ENCODE results near the gene ATG5.

Gene ATG5

DNA sequence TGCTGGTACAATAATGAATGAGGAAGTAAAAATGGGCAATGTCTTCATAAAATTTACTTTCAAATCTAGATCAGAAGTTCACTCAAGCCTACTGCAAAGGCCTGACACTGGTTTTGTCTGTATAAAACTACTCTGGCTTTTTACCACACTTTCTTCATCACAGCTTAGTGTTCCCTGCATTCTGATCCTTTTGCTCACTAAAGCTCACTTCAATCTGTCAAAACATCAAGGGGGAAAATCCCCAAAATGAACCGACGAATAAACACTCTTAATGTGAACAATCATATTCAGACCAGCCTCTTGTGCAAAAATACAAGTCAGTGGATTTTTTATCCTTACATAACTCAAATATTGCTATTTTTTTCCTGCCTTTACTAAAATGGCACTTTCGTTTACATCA is 140.9 kb downstream of the ATG5 start:
- Mint-ChIP-seq H3K36me3 (ENCODE audit: low read depth) (peaks cover 10% of the 10 kb centered on the region), H3K9me3 (no peaks in the 10 kb centered on the region), H3K27ac (no peak overlapping the region), H3K27me3 (no peaks in the 10 kb centered on the region), H3K4me3 (no peak overlapping the region), H3K4me1 (ENCODE audit: low read depth) (peaks cover 4% of the 10 kb centered on the region)
- intact Hi-C loops (cut with micrococcal nuclease): no loop called here

DNA sequence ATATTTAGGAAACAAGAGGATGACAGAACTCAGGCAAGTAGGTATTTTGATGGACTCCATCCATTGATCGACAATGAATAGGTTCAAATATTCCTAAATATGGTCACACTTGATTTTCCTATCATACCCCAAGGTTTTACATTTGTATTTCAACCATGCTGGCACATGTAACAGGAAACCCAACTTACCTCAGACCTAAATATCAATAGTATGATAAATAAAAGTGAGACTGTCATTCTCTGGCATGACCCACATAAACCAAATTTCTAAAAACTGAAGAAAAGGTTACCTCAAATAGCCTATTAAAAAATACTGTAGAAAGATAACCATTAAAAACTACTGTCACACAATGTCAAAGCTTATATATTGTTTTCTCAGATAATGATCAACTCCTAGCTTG is 142.1 kb downstream of the ATG5 start:
- intact Hi-C loops (cut with micrococcal nuclease): no loop called here
- no peaks in the 10 kb centered on the region for H3K27me3 Mint-ChIP-seq
- H3K27ac Mint-ChIP-seq: no peak overlapping the region
- peaks cover 4% of the 10 kb centered on the region for H3K4me1 Mint-ChIP-seq (ENCODE audit: low read depth)
- peaks cover 10% of the 10 kb centered on the region for H3K36me3 Mint-ChIP-seq (ENCODE audit: low read depth)
- H3K4me3 Mint-ChIP-seq: no peak overlapping the region
- no peaks in the 10 kb centered on the region for H3K9me3 Mint-ChIP-seq

GRCh38 chr6:106182455-106182854 is 143.1 kb downstream of the ATG5 start:
- Mint-ChIP-seq H3K9me3 (no peaks in the 10 kb centered on the region), H3K4me3 (no peak overlapping the region), H3K36me3 (ENCODE audit: low read depth) (peaks cover 10% of the 10 kb centered on the region), H3K27ac (no peak overlapping the region), H3K27me3 (no peaks in the 10 kb centered on the region), H3K4me1 (ENCODE audit: low read depth) (peaks cover 4% of the 10 kb centered on the region)
- intact Hi-C loops (cut with micrococcal nuclease): no loop called here

DNA sequence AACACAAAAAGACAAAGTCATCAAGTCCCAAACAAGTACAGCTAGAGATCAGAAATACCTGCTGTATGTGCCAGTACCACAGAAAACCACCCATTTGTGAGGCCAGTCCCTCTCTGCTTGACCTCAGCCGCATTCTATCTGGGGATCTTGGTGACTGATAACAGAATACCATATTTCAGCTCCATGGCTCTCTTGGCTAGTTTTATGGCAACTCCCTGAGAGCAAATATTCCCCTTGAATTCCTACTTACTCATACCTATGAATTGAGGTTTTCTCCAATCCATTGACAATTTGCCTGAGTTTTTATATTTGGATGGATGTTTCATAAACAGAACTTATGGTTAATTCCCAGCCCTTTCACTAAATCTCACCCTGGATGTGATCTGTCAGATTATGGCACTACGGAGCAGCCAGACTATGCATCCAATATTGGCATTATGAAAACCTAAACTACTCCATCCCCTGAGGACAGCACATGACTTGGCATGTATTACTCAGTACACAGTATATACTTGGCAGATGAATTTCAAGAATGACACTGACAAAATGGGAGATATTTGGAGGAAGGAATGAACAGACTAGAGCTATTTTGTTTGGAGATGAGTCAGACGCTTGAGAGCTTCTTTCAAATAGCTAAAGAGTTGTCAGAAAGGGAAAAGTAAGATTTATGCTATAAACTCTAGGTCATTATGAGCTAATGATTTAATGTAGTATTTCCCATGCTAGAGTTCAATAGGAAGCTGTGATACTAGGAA is 143.7 kb downstream of the ATG5 start:
- Mint-ChIP-seq H3K36me3 (ENCODE audit: low read depth) (peaks cover 10% of the 10 kb centered on the region), H3K4me3 (no peak overlapping the region), H3K9me3 (no peaks in the 10 kb centered on the region), H3K27ac (no peak overlapping the region), H3K4me1 (ENCODE audit: low read depth) (peaks cover 8% of the 10 kb centered on the region), H3K27me3 (no peaks in the 10 kb centered on the region)
- intact Hi-C loops (cut with micrococcal nuclease): no loop called here

DNA sequence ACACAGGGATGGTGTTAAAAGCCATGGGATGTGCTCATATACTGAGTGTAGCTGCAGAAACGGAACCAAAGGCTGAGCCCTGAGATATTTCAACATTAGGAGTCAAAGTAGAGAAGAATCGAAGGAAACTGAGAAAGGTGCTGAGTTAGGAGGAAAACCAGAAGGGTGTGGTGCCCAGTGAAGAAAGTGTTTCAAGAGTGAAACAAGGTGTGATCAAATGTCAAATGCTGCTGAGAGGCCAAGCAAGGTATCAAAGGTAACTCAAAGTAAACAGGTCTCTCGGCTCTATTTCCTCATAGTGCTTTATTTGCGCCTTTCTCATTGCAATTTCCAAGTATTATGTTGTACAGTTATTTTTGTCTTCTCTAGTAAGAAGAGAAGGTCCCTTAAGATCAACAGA is 145.4 kb downstream of the ATG5 start:
- Mint-ChIP-seq H3K9me3 (no peaks in the 10 kb centered on the region), H3K27me3 (no peaks in the 10 kb centered on the region), H3K4me3 (no peak overlapping the region), H3K4me1 (ENCODE audit: low read depth) (peaks cover 23% of the 10 kb centered on the region), H3K36me3 (ENCODE audit: low read depth) (no peaks in the 10 kb centered on the region), H3K27ac (no peak overlapping the region)
- intact Hi-C loops (cut with micrococcal nuclease): no loop called here

DNA sequence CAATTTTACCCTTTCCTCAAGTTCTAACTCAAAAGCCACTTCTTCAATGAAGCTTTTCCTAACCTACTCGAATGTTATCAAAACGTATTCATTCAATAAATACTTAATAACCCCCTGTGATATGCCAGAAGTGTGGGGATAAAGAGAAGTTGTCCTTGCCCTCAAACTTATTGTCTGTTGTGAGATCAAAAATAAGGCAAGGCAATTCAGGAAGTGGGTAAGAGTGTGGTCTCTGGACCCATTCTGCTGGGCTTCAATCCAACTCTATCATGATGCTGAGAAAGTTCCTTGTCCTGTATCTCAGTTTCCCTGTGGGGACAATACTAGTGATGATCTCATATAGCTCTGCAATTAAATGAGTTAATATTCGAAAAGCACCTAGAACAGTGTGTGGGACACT is 146.7 kb downstream of the ATG5 start:
- Mint-ChIP-seq H3K36me3 (ENCODE audit: low read depth) (no peaks in the 10 kb centered on the region), H3K27ac (peak overlapping the region; percentile 4), H3K4me3 (no peak overlapping the region)

DNA sequence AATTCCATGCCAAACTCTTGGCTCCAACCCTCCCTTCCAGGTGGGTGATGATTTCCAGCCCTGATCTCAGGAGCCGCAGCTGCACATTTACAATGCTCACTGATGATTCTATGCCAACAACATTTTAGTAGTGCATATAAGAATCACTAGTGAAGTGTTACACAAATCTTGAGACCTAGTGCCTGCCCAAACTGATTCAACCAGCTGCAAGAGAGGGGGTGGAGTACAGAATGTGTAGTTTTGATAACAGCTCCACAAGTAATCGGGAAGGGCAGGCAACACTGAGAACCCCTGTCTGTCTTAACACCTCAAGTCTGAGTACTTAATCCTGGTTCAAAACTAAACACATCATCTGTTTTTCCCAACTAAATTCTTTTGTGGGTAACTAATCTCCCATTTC is 147.8 kb downstream of the ATG5 start:
- H3K4me3 Mint-ChIP-seq: no peak overlapping the region
- peaks cover 19% of the 10 kb centered on the region for H3K4me1 Mint-ChIP-seq (ENCODE audit: low read depth)
- no peaks in the 10 kb centered on the region for H3K9me3 Mint-ChIP-seq
- no peaks in the 10 kb centered on the region for H3K36me3 Mint-ChIP-seq (ENCODE audit: low read depth)
- intact Hi-C loops (cut with micrococcal nuclease): no loop called here
- no peaks in the 10 kb centered on the region for H3K27me3 Mint-ChIP-seq
- no peak overlapping the region for H3K27ac Mint-ChIP-seq

More for the DNA sequence above, 146.7 kb downstream of the ATG5 start:
- no peaks in the 10 kb centered on the region for H3K27me3 Mint-ChIP-seq
- intact Hi-C loops (cut with micrococcal nuclease): no loop called here
- H3K9me3 Mint-ChIP-seq: no peaks in the 10 kb centered on the region
- H3K4me1 Mint-ChIP-seq (ENCODE audit: low read depth): peaks cover 19% of the 10 kb centered on the region

- peaks cover 19% of the 10 kb centered on the region for H3K4me1 Mint-ChIP-seq (ENCODE audit: low read depth)
- no peak overlapping the region for H3K4me3 Mint-ChIP-seq
- H3K27me3 Mint-ChIP-seq: no peaks in the 10 kb centered on the region
- intact Hi-C loops (cut with micrococcal nuclease): no loop called here
- H3K9me3 Mint-ChIP-seq: no peaks in the 10 kb centered on the region
- no peaks in the 10 kb centered on the region for H3K36me3 Mint-ChIP-seq (ENCODE audit: low read depth)
- no peak overlapping the region for H3K27ac Mint-ChIP-seq
Measured at GRCh38 chr6:106173124-106173879, 152.3 kb downstream of the ATG5 start.

DNA sequence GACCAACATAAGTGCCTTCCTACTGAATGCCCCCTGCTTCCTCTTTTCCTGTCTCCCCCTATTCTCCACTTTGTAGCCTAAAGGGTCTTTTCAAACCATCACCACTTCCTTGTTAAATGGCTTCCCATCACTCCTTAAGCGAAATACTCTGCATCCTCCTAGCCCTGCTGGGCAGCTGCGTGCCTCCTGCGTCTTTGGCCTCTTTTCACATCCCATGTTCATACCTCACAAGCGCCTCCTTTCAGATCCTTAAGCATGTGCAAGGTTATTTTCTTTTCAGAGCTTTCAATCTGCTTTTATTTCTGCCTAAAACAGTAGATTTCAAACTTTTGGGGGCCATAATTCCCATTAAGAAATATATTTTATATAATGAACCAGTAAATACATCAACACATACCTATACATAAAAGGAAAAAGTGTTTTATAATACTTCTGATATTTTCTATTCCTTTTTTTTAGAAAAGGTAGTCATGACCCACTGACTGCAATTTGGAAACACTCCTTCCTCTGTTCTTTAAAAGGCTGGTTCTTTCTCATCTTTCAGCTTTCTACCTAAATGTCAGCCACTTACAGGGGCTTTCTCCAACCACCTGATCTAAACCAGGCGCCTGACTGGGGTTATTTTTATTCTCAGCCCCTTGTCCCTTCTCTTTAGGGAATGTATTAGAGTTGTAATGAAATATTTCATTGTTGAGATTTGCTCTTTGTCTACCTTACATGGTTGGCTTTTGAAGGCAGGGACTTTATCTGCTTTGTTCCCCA is 155.3 kb downstream of the ATG5 start:
- intact Hi-C loops (cut with micrococcal nuclease): no loop called here
- Mint-ChIP-seq H3K9me3 (no peaks in the 10 kb centered on the region), H3K4me1 (ENCODE audit: low read depth) (peaks cover 5% of the 10 kb centered on the region), H3K27me3 (no peaks in the 10 kb centered on the region), H3K27ac (no peak overlapping the region), H3K4me3 (no peak overlapping the region), H3K36me3 (ENCODE audit: low read depth) (no peaks in the 10 kb centered on the region)

DNA sequence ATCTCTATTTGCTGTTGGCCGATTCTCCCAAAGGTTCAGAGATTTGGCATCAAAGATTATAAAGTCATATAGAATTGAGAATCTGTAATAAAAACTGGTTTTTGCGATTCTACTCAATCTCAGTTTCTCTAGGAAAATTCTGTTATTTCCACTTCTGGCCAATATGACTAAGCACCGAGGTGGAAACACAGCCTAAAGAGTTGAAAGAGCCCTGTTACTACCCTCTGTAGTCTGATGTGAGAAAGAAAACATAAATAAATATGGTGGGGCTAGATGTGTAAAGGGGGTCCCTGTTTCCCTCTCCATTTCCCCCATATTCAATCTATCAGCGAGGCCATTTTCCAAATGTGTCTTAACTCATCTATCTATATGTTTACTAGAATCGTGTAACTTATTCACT is 156.0 kb downstream of the ATG5 start:
- intact Hi-C loops (cut with micrococcal nuclease): no loop called here
- H3K4me1 Mint-ChIP-seq (ENCODE audit: low read depth): peaks cover 12% of the 10 kb centered on the region

DNA sequence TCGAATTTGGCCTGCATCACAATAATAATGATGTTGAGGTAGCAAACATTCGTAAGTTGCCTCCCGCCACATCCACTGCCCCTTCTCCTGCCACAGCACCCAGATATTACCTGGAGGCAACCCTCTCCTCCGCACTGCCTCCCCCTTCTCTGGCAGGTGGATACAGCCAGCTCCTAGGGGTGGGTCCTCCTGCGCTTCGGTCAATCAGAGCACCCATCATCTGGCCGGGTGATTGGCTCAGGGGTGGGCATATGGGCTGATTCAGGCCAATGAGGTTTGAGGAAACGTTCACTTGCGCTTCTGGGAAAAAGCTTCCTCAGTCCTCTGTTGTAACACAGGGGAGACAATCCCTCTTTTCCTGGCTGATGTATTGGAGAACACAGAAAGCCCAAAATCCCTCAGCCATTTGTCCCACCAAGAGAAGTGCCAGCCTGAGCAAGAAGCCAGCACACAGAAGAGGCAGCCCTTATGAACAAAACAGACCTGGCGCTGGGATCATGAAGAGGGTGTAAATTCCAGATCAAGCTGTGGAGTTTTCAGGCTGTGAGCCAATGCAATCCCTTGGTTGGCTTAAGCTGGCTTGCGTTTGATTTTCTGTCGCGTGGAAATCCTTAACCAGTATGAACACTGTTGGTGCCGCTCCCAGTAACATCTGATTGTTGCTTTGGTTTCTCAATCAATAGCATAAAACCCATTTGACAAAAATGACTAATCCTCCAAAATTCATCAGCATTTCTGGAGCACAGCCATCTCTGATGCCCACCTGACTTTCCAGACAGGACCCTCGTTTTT is 157.3 kb downstream of the ATG5 start:
- H3K4me1 Mint-ChIP-seq (ENCODE audit: low read depth): peaks cover 25% of the 10 kb centered on the region
- no peak overlapping the region for H3K4me3 Mint-ChIP-seq
- H3K9me3 Mint-ChIP-seq: no peaks in the 10 kb centered on the region
- intact Hi-C loops (cut with micrococcal nuclease): no loop called here
- H3K27me3 Mint-ChIP-seq: no peaks in the 10 kb centered on the region
- H3K36me3 Mint-ChIP-seq (ENCODE audit: low read depth): no peaks in the 10 kb centered on the region
- H3K27ac Mint-ChIP-seq: peak overlapping the region; percentile 39

More for the DNA sequence above, 156.0 kb downstream of the ATG5 start:
- Mint-ChIP-seq H3K27me3 (no peaks in the 10 kb centered on the region), H3K27ac (no peak overlapping the region), H3K36me3 (ENCODE audit: low read depth) (no peaks in the 10 kb centered on the region), H3K4me3 (no peak overlapping the region), H3K9me3 (no peaks in the 10 kb centered on the region)

DNA sequence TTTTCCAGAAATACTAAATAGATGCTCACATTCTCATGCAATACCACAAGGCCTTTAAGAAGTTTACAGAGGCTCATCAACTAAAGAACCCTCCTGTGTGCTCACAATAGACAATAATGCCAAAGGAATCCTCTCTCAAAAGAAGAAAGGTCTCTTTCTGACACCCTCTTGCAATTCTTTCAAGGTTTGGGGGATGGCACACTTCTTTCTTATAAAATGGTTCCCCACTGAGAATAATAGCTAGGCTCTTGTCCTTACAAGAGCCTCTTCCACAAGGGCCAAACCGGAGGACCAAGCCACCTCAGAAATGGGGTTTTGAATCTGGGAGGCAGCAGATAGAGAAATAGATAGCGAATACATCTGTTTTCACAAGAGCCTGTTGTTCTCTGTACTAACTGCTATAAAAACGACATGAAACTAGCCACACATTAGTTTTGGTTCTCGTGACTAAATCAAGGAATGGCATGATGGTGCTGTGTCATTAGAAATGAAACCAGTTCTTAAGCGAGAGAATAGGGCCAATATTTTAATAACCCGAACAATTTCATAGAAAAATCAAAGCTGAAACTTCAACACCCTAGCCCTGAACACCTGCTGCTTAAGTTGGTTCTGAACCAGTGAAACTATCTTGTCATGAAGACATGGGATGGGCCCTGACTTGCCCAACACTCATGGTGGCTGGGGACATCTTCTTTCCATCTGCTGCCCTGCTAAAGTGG is 158.3 kb downstream of the ATG5 start:
- Mint-ChIP-seq H3K27me3 (no peaks in the 10 kb centered on the region), H3K4me1 (ENCODE audit: low read depth) (peaks cover 32% of the 10 kb centered on the region), H3K4me3 (no peak overlapping the region), H3K27ac (no peak overlapping the region), H3K36me3 (ENCODE audit: low read depth) (no peaks in the 10 kb centered on the region), H3K9me3 (no peaks in the 10 kb centered on the region)
- intact Hi-C loops (cut with micrococcal nuclease): no loop called here

DNA sequence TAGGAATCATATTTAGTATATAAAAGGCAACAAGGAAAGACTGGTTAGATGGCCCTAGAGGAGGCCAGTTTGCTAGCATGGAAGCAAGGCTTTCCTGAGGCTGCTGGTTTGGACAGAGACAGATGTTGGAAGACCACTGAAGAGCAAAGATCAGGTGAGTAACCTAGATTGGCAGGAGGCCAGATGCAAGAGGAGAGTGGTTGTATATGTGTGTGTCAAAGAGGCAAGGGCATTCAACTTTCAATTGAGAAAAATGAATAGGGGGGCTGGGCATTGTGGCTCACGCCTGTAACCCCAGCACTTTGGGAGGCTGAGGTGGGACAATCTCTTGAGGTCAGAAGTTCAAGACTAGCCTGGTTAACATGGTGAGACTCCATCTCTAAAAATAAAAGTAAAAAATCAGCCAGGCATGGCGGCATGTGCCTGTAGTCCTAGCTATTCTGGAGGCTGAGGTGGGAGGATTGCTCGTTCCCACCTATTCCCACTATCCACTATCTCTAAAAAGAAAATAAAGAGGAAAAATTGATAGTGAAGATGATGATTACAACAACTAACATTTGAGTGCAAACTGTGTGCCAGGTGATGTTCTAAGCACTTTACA is 159.6 kb downstream of the ATG5 start:
- peak overlapping the region; percentile 95 for H3K27ac Mint-ChIP-seq
- intact Hi-C loops (cut with micrococcal nuclease): no loop called here
- no peaks in the 10 kb centered on the region for H3K27me3 Mint-ChIP-seq
- no peaks in the 10 kb centered on the region for H3K36me3 Mint-ChIP-seq (ENCODE audit: low read depth)
- no peak overlapping the region for H3K4me3 Mint-ChIP-seq
- H3K9me3 Mint-ChIP-seq: no peaks in the 10 kb centered on the region
- peaks cover 42% of the 10 kb centered on the region for H3K4me1 Mint-ChIP-seq (ENCODE audit: low read depth)
